Progenitor cell of endocrine pancreas (in vitro differentiated cells): ENCODE results near the gene POLR1A. TPM values are rescaled to one million over a fixed set of nuclear protein-coding genes. Genes with fewer than 3 reads are reported as not detected.

Experiments
- DNase-seq: peaks from one replicate; pipeline ENCODE4 v3.0.0; 2021; ENCODE audit warnings: low spot score; ENCODE audit not compliant: unreplicated experiment
- H3K27ac Mint-ChIP-seq: 2 replicates; pipeline ENCODE4 v1.8.0; 2021; ENCODE audit warnings: mild to moderate bottlenecking, moderate library complexity, mixed read lengths
- H3K27me3 Mint-ChIP-seq: 2 replicates; pipeline ENCODE4 v1.8.0; 2021; ENCODE audit warnings: mixed read lengths
- H3K36me3 Mint-ChIP-seq: 2 replicates; pipeline ENCODE4 v1.8.0; 2022; ENCODE audit warnings: mixed read lengths; ENCODE audit not compliant: insufficient read depth
- H3K4me1 Mint-ChIP-seq: 2 replicates; pipeline ENCODE4 v1.8.0; 2021; ENCODE audit warnings: low read depth, mixed read lengths
- H3K4me3 Mint-ChIP-seq: 2 replicates; pipeline ENCODE4 v1.8.0; 2021; ENCODE audit warnings: low read depth, mild to moderate bottlenecking, moderate library complexity, mixed read lengths
- H3K9me3 Mint-ChIP-seq: 2 replicates; pipeline ENCODE4 v1.8.0; 2021; ENCODE audit warnings: low read depth, mixed read lengths
- CTCF ChIP-seq: fragments of 200-600 bp; sonication (generic); IDR thresholded peaks from one replicate; pipeline ENCODE4 v1.5.0; 2021; ENCODE audit warnings: antibody characterized with exemption, mild to moderate bottlenecking; ENCODE audit not compliant: unreplicated experiment
- total RNA-seq: library from RNA; stranded (reverse); gene quantifications from 2 replicates; pipeline ENCODE4 v1.2.1, GENCODE V29; 2021

The POLR1A gene
- total RNA-seq, 1 donor from 2014 or later: 47.9 TPM

- Mint-ChIP-seq H3K27me3 (no peaks in the 10 kb centered on the region), H3K4me1 (no peaks in the 10 kb centered on the region), H3K27ac (no peak overlapping the region), H3K4me3 (no peak overlapping the region), H3K36me3 (peaks cover 41% of the 10 kb centered on the region), H3K9me3 (no peaks in the 10 kb centered on the region)
- DNase-seq: no peak
- no peak for TF ChIP-seq CTCF
These were observed 30.0 kb upstream of the POLR1A start for GRCh38 chr2:86135653-86136052.

- H3K4me3 Mint-ChIP-seq: no peak overlapping the region
These were observed 29.0 kb upstream of the POLR1A start for GRCh38 chr2:86134709-86135108.

GRCh38 chr2:86124683-86125082 is 19.0 kb upstream of the POLR1A start:
- Mint-ChIP-seq H3K9me3 (no peaks in the 10 kb centered on the region), H3K27me3 (no peaks in the 10 kb centered on the region), H3K27ac (no peak overlapping the region), H3K4me1 (no peaks in the 10 kb centered on the region), H3K36me3 (peaks cover 18% of the 10 kb centered on the region), H3K4me3 (no peak overlapping the region)
- TF ChIP-seq CTCF: no peak
- no peak for DNase-seq

More at GRCh38 chr2:86134709-86135108, 29.0 kb upstream of the POLR1A start:
- TF ChIP-seq CTCF: no peak
- DNase-seq: no peak
- Mint-ChIP-seq H3K27ac (no peak overlapping the region), H3K9me3 (no peaks in the 10 kb centered on the region), H3K36me3 (peaks cover 44% of the 10 kb centered on the region), H3K4me1 (no peaks in the 10 kb centered on the region), H3K27me3 (no peaks in the 10 kb centered on the region)

- Mint-ChIP-seq H3K36me3 (peaks cover 22% of the 10 kb centered on the region), H3K4me1 (no peaks in the 10 kb centered on the region), H3K9me3 (no peaks in the 10 kb centered on the region), H3K27me3 (no peaks in the 10 kb centered on the region), H3K4me3 (no peak overlapping the region), H3K27ac (no peak overlapping the region)
- no peak for DNase-seq
- TF ChIP-seq CTCF: no peak
These were observed 17.7 kb upstream of the POLR1A start for GRCh38 chr2:86123328-86123925.

- no peaks in the 10 kb centered on the region for H3K27me3 Mint-ChIP-seq
- TF ChIP-seq CTCF: no peak
- H3K36me3 Mint-ChIP-seq: peaks cover 22% of the 10 kb centered on the region
- no peak for DNase-seq
- no peaks in the 10 kb centered on the region for H3K4me1 Mint-ChIP-seq
- H3K27ac Mint-ChIP-seq: no peak overlapping the region
- H3K4me3 Mint-ChIP-seq: no peak overlapping the region
- H3K9me3 Mint-ChIP-seq: no peaks in the 10 kb centered on the region
These were observed 12.4 kb upstream of the POLR1A start for GRCh38 chr2:86118130-86118529.
